Sigmoid colon (tissue), 4 donors: ENCODE measurements around the gene PIGR.

Experiments
- CTCF ChIP-seq, 4 experiments: fragments of 450-650 bp in 3 of 4; fragments of 200-600 bp in 1 of 4; IDR thresholded peaks; one replicate each; pipeline ENCODE4 v1.5.1; 2016 to 2019; ENCODE audit warnings: antibody characterized with exemption in 4 of 4, mild to moderate bottlenecking in 3 of 4, moderate library complexity in 2 of 4
- EP300 ChIP-seq, 4 donors: sonication (generic); formaldehyde crosslinking; IDR thresholded peaks; one replicate each; pipeline ENCODE4 v1.6.1; 2017; ENCODE audit warnings: antibody characterized with exemption in 4 of 4
- POLR2A ChIP-seq, 2 donors: fragments of 450-650 bp; IDR thresholded peaks; one replicate each; pipeline ENCODE4 v1.6.1; 2016; ENCODE audit warnings: antibody characterized with exemption in 2 of 2, mild to moderate bottlenecking in 2 of 2, moderate library complexity in 2 of 2

- no peak for TF ChIP-seq POLR2A (IDR thresholded peaks at IDR 0.05)
- TF ChIP-seq CTCF (IDR thresholded peaks at IDR 0.05) = no peak
- no peak for TF ChIP-seq EP300 (IDR thresholded peaks at IDR 0.05)
These were observed 47.3 kb downstream of the PIGR start for GRCh38 chr1:206898915-206899431.
